HG02798 (cell line): Measurements from ENCODE around the gene MACC1.

Source experiments
- ATAC-seq: cut with Tn5 transposase; IDR thresholded peaks from one replicate; pipeline ENCODE4 v1.9.1; 2021; ENCODE audit warnings: mild to moderate bottlenecking; ENCODE audit not compliant: unreplicated experiment, poor library complexity

MACC1 gene

GRCh38 chr7:20229646-20230500, 12.7 kb upstream of the MACC1 start:
- no peak for ATAC-seq

- no peak for ATAC-seq
These were observed 11.9 kb upstream of the MACC1 start for GRCh38 chr7:20229081-20229480.

GRCh38 chr7:20228654-20229053, 11.5 kb upstream of the MACC1 start:
- no peak for ATAC-seq

- no peak for ATAC-seq
These were observed 10.2 kb upstream of the MACC1 start for GRCh38 chr7:20227291-20227795.

GRCh38 chr7:20226860-20227259, 9.7 kb upstream of the MACC1 start:
- no peak for ATAC-seq

GRCh38 chr7:20225384-20225783, 8.2 kb upstream of the MACC1 start:
- no peak for ATAC-seq

- ATAC-seq: no peak
These were observed 6.8 kb upstream of the MACC1 start for GRCh38 chr7:20224025-20224424.

GRCh38 chr7:20223356-20223755, 6.2 kb upstream of the MACC1 start:
- no peak for ATAC-seq

GRCh38 chr7:20222219-20222828, 5.1 kb upstream of the MACC1 start:
- no peak for ATAC-seq

GRCh38 chr7:20220921-20221547, 3.9 kb upstream of the MACC1 start:
- no peak for ATAC-seq

GRCh38 chr7:20220293-20220761, 3.1 kb upstream of the MACC1 start:
- peak; percentile 16 for ATAC-seq

GRCh38 chr7:20219446-20220292, 2.5 kb upstream of the MACC1 start:
- ATAC-seq: peak; percentile 82

GRCh38 chr7:20219062-20219445, 1.9 kb upstream of the MACC1 start:
- ATAC-seq: no peak

GRCh38 chr7:20218279-20218678, 1.1 kb upstream of the MACC1 start:
- no peak for ATAC-seq

- ATAC-seq: no peak
These were observed 663 bp downstream of the MACC1 start for GRCh38 chr7:20216406-20217036.

GRCh38 chr7:20214921-20215669, 2.1 kb downstream of the MACC1 start:
- no peak for ATAC-seq

- ATAC-seq: no peak
These were observed 3.1 kb downstream of the MACC1 start for GRCh38 chr7:20214132-20214531.

GRCh38 chr7:20213378-20213777, 3.8 kb downstream of the MACC1 start:
- no peak for ATAC-seq

GRCh38 chr7:20211376-20211775, 5.8 kb downstream of the MACC1 start:
- ATAC-seq: no peak
